ENCODE measurements around the gene MROH9. TPM values are rescaled to one million over a fixed set of nuclear protein-coding genes. Genes with fewer than 3 reads are reported as not detected.

Gene MROH9
- total RNA-seq, 1 donor from 2014 or later = not detected

DNA sequence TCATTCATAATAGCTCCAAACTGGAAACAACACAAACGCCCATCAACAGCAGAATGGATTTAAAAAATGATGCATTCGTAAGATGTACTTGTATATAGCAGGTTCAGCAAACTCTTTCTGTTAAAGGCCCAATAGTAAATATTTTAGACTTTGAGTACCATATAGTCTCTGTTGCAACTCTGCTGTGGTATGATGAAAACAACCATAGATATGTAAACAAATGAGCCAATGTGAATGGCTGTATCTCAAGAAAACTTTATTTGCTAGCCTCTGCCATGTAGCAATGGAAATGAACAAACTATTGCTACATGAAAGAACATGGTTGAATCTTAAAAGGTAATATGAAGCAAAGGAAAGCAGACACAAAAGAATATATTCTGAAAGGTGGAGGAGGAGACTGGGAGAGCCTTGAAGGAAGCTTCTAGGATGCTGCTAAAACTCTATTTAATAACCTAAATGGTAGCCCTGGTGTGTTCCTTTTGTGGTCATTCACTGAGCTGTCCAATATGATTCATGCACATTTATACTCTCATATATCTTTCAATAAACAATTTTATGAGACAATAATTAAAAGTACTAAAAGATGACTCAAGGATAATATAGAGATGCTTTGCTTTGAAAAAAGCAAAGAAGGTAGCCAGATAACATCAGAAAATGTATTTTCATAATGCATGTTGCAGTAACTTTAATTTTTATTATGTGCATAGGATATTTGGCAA lies 126.2 kb downstream of the MROH9 start:
- H3K4me1 Mint-ChIP-seq = no peaks in the 10 kb centered on the region
- no peak overlapping the region for H3K4me3 Mint-ChIP-seq
- H3K36me3 Mint-ChIP-seq = no peaks in the 10 kb centered on the region
- TF ChIP-seq CTCF (IDR thresholded peaks at IDR 0.05; ENCODE audit: unreplicated experiment) = no peak
- no peak for DNase-seq (ENCODE audit: low spot score in 2 of 2, unreplicated experiment in 2 of 2)
- no peak overlapping the region for H3K27ac Mint-ChIP-seq
- peaks cover 10% of the 10 kb centered on the region for H3K9me3 Mint-ChIP-seq
- peaks cover 40% of the 10 kb centered on the region for H3K27me3 Mint-ChIP-seq (ENCODE audit: low read depth)

GRCh38 chr1:171062902-171063301 lies 127.6 kb downstream of the MROH9 start:
- H3K27me3 Mint-ChIP-seq (ENCODE audit: low read depth) = peaks cover 40% of the 10 kb centered on the region
- H3K27ac Mint-ChIP-seq = no peak overlapping the region
- DNase-seq (ENCODE audit: low spot score in 2 of 2, unreplicated experiment in 2 of 2) = no peak
- H3K4me3 Mint-ChIP-seq = no peak overlapping the region
- no peak for TF ChIP-seq CTCF (IDR thresholded peaks at IDR 0.05; ENCODE audit: unreplicated experiment)
- H3K9me3 Mint-ChIP-seq = peaks cover 4% of the 10 kb centered on the region
- no peaks in the 10 kb centered on the region for H3K4me1 Mint-ChIP-seq
- H3K36me3 Mint-ChIP-seq = no peaks in the 10 kb centered on the region

DNA sequence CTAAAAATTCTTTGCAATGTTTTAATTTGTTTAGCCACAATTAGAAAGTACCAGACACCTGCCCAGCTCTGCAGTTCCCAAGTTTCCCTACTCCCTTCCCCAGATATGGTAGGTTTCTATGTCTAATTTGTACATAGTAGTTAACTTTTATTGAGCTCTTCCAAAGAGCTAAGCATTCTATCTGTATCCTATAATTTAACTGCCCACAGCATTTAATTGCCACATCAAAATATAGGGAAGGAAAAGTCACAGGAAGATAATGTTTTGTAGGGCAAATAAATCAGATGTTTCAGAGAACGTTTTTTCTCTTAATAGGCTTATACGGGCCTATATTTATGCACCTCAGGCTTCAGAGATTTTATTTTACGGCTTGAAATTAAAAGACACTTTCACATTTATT lies 139.7 kb downstream of the MROH9 start:
- Mint-ChIP-seq H3K4me3 (no peak overlapping the region), H3K4me1 (no peaks in the 10 kb centered on the region), H3K9me3 (peaks cover 4% of the 10 kb centered on the region), H3K27ac (no peak overlapping the region), H3K36me3 (no peaks in the 10 kb centered on the region), H3K27me3 (ENCODE audit: low read depth) (peaks cover 6% of the 10 kb centered on the region)
- no peak for TF ChIP-seq CTCF (IDR thresholded peaks at IDR 0.05; ENCODE audit: unreplicated experiment)
- DNase-seq (ENCODE audit: low spot score in 2 of 2, unreplicated experiment in 2 of 2) = no peak

GRCh38 chr1:171081314-171081753 lies 146.0 kb downstream of the MROH9 start:
- no peak for DNase-seq (ENCODE audit: low spot score in 2 of 2, unreplicated experiment in 2 of 2)
- H3K36me3 Mint-ChIP-seq = no peaks in the 10 kb centered on the region
- H3K4me3 Mint-ChIP-seq = no peak overlapping the region
- TF ChIP-seq CTCF (IDR thresholded peaks at IDR 0.05; ENCODE audit: unreplicated experiment) = peak; percentile 47
- H3K27ac Mint-ChIP-seq = peak overlapping the region; percentile 4
- H3K27me3 Mint-ChIP-seq (ENCODE audit: low read depth) = no peaks in the 10 kb centered on the region
- H3K9me3 Mint-ChIP-seq = peaks cover 4% of the 10 kb centered on the region
- H3K4me1 Mint-ChIP-seq = peaks cover 8% of the 10 kb centered on the region

DNA sequence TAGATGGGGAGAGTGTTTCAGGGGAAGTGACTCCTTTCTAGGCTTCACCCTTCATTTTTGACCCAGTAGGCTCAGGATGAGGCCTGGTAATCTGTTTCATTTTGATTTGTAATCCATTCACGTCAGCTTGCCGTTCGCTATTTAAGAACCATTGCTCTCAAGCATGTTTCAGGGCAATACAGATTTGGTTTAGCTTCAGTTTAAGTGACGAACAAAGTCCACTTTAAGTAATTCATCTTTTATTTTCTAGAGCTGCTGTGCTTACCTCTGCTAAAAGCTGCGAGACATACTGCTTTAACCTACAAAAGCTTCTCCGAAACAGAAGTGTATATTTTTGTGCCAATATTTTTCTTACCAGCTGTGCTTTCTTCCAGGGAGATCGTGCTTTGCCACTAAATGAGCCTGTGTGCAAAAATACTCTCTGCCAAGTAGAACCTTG lies 146.4 kb downstream of the MROH9 start:
- DNase-seq (ENCODE audit: low spot score in 2 of 2, unreplicated experiment in 2 of 2) = no peak
- Mint-ChIP-seq H3K9me3 (peaks cover under 1% of the 10 kb centered on the region), H3K27ac (no peak overlapping the region), H3K4me1 (peaks cover 8% of the 10 kb centered on the region), H3K4me3 (no peak overlapping the region), H3K27me3 (ENCODE audit: low read depth) (peaks cover 2% of the 10 kb centered on the region), H3K36me3 (no peaks in the 10 kb centered on the region)
- TF ChIP-seq CTCF (IDR thresholded peaks at IDR 0.05; ENCODE audit: unreplicated experiment) = no peak

Data from mesothelial cell of epicardium (in vitro differentiated cells).